HL-60 (cell line): ENCODE data around the gene CHRM5.

Source experiments
- GABPA ChIP-seq: IDR thresholded peaks from 2 replicates; pipeline ENCODE4 v1.6.1; 2012; ENCODE audit warnings: low read depth
- POLR2AphosphoS5 ChIP-seq: IDR thresholded peaks from 2 replicates; pipeline ENCODE4 v1.6.1; 2012; ENCODE audit warnings: low read depth
- SPI1 ChIP-seq: IDR thresholded peaks from 2 replicates; pipeline ENCODE4 v1.6.1; 2012; ENCODE audit warnings: low read depth, mild to moderate bottlenecking, borderline replicate concordance
- TF ChIP-seq, protein P1 (sequence below): IDR thresholded peaks from one replicate; pipeline ENCODE4 v1.5.1; 2011; ENCODE audit warnings: low read length, control low read depth, inconsistent platforms; ENCODE audit not compliant: insufficient read depth
- TF ChIP-seq, protein P2 (sequence below): IDR thresholded peaks from 2 replicates; pipeline ENCODE4 v1.6.1; 2012; ENCODE audit warnings: low read depth; ENCODE audit not compliant: insufficient replicate concordance

DNA sequence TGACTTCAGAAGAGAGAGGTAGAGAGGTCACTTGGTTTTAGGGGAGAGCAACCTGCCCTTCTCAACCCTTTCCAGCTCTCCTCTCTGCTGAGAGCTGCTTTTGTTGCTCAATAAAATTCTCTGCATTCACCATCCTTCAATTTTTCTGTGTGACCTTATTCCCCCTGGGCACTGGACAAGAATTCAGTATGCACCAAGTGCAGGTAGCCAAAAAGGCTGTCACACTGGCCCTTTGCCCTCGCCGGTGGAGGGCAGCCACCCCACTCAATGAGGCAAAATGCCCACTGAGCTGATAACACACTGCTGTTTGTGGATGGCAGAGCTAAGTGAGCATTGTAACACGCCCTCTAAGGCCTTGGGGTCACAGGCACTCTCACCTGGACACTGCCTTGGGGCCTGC lies 146.4 kb downstream of the CHRM5 start:
- TF ChIP-seq, protein P1, sequence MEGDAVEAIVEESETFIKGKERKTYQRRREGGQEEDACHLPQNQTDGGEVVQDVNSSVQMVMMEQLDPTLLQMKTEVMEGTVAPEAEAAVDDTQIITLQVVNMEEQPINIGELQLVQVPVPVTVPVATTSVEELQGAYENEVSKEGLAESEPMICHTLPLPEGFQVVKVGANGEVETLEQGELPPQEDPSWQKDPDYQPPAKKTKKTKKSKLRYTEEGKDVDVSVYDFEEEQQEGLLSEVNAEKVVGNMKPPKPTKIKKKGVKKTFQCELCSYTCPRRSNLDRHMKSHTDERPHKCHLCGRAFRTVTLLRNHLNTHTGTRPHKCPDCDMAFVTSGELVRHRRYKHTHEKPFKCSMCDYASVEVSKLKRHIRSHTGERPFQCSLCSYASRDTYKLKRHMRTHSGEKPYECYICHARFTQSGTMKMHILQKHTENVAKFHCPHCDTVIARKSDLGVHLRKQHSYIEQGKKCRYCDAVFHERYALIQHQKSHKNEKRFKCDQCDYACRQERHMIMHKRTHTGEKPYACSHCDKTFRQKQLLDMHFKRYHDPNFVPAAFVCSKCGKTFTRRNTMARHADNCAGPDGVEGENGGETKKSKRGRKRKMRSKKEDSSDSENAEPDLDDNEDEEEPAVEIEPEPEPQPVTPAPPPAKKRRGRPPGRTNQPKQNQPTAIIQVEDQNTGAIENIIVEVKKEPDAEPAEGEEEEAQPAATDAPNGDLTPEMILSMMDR, result no peak
- TF ChIP-seq, protein P2, sequence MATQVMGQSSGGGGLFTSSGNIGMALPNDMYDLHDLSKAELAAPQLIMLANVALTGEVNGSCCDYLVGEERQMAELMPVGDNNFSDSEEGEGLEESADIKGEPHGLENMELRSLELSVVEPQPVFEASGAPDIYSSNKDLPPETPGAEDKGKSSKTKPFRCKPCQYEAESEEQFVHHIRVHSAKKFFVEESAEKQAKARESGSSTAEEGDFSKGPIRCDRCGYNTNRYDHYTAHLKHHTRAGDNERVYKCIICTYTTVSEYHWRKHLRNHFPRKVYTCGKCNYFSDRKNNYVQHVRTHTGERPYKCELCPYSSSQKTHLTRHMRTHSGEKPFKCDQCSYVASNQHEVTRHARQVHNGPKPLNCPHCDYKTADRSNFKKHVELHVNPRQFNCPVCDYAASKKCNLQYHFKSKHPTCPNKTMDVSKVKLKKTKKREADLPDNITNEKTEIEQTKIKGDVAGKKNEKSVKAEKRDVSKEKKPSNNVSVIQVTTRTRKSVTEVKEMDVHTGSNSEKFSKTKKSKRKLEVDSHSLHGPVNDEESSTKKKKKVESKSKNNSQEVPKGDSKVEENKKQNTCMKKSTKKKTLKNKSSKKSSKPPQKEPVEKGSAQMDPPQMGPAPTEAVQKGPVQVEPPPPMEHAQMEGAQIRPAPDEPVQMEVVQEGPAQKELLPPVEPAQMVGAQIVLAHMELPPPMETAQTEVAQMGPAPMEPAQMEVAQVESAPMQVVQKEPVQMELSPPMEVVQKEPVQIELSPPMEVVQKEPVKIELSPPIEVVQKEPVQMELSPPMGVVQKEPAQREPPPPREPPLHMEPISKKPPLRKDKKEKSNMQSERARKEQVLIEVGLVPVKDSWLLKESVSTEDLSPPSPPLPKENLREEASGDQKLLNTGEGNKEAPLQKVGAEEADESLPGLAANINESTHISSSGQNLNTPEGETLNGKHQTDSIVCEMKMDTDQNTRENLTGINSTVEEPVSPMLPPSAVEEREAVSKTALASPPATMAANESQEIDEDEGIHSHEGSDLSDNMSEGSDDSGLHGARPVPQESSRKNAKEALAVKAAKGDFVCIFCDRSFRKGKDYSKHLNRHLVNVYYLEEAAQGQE, result no peak
- TF ChIP-seq POLR2AphosphoS5, result no peak
- TF ChIP-seq GABPA, result no peak
- no peak for TF ChIP-seq SPI1
